ENCODE measurements around the gene ABCG1. TPM values are rescaled to one million over a fixed set of nuclear protein-coding genes. Genes with fewer than 3 reads are reported as not detected.

Gene ABCG1
- total and polyA plus RNA-seq, 5 donors from 2014 or later: 17.0 to 86.3 (median 24.3) TPM

DNA sequence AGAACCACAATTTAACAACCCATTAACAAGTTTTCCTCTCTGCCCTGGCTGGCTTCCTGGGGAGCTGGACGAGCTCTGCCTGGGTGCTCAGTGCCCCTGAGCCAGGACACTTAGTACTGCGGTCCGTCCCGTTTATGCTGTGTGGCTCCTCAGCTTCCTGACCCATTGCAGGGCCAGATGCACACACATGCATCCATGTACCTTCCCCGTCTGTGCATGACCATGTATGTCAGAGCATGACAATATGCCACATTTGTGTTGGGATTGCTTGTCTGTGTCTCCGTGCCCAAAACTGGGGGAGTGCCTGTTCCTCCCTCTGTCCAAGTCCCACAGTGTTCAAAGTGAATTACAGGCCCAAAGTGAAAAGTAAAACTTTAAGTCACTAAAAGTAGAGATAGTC lies 106.0 kb downstream of the ABCG1 start:
- H3K4me3 ChIP-seq (ENCODE audit: low read depth, low read length): no peak overlapping the region
- H3K4me1 ChIP-seq (ENCODE audit: control insufficient read depth, insufficient read depth, low read length, poor library complexity, severe bottlenecking): no peaks in the 10 kb centered on the region
- ATAC-seq (ENCODE audit: low read depth in 2 of 2): no peak
- peaks cover 4% of the 10 kb centered on the region for H3K36me3 Mint-ChIP-seq
- no peaks in the 10 kb centered on the region for H3K27me3 ChIP-seq (ENCODE audit: control insufficient read depth, insufficient read depth, low read length)
- no peaks in the 10 kb centered on the region for H3K36me3 ChIP-seq (ENCODE audit: control insufficient read depth, insufficient read depth, low read length)
- H3K4me1 Mint-ChIP-seq: no peaks in the 10 kb centered on the region
- H3K27ac ChIP-seq (ENCODE audit: insufficient read depth, low read length, poor library complexity, severe bottlenecking): no peak overlapping the region
- no peak overlapping the region for H3K4me3 Mint-ChIP-seq
- H3K27ac Mint-ChIP-seq: no peak overlapping the region
- no peak for DNase-seq
- H3K9me3 Mint-ChIP-seq: peaks cover 0 to 2% (median 0%) of the 10 kb centered on the region in 7 donors
- H3K9me3 ChIP-seq (ENCODE audit: control insufficient read depth in 2 of 2, low read length in 2 of 2): no peaks in the 10 kb centered on the region
- peaks cover 38% of the 10 kb centered on the region for H3K27me3 Mint-ChIP-seq

DNA sequence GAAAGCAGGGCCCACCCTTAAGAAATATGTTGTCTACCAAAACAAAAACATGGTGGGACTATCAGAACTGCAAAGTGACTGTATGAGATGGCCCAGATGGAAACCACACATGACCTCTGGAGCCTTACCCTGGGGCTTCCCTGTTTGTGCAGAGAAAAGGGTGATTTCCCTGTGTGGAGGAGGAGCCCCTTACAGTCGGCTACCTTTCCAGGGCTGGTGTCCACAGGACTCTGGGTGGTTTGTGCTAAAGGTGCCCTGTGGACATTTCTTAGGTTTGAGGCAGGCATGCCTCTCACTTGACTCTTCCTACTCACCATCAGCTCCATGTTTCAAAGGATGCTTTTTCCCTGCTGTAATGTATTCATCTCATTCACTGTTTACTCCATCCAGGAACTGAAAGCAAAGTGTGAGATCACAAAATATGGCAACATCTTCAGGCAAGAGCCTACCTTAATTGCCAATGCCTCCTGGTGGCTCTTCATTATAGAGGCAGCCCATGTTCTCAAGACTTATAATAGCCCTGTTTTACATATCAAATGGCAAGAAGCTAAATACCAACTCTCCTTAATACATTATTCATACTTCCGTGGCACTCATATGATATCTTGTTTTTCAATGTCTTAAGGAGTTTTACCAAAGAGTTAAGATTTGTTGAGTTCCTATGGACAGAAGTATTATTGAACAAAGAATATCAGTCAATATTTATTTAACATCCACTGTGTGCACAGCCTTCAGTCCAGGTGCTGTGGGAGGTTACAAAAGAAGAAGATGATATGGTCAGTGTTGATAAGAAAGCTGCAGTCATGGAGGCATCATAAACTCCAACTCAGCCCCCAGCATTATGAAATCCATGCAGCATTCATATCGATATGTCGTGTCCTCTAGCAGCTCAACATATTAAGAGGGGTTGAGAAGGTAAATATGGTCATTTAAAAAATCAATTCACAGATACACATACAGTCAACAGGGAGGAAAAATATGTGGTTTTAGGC lies 111.7 kb downstream of the ABCG1 start:
- no peak overlapping the region for H3K4me3 Mint-ChIP-seq
- Histone ChIP-seq H3K27ac (ENCODE audit: insufficient read depth, low read length, poor library complexity, severe bottlenecking) (no peak overlapping the region), H3K27me3 (ENCODE audit: control insufficient read depth, insufficient read depth, low read length) (peaks cover 11% of the 10 kb centered on the region), H3K9me3 (ENCODE audit: control insufficient read depth in 2 of 2, low read length in 2 of 2) (peaks cover 13 to 20% of the 10 kb centered on the region in 2 experiments), H3K36me3 (ENCODE audit: control insufficient read depth, insufficient read depth, low read length) (no peaks in the 10 kb centered on the region), H3K4me3 (ENCODE audit: low read depth, low read length) (no peak overlapping the region), H3K4me1 (ENCODE audit: control insufficient read depth, insufficient read depth, low read length, poor library complexity, severe bottlenecking) (no peaks in the 10 kb centered on the region)
- no peak overlapping the region for H3K27ac Mint-ChIP-seq
- peaks cover 0 to 23% (median 8%) of the 10 kb centered on the region in 7 donors for H3K9me3 Mint-ChIP-seq
- peaks cover 49% of the 10 kb centered on the region for H3K27me3 Mint-ChIP-seq
- ATAC-seq (ENCODE audit: low read depth in 2 of 2): no peak
- H3K4me1 Mint-ChIP-seq: no peaks in the 10 kb centered on the region
- DNase-seq: no peak
- H3K36me3 Mint-ChIP-seq: peaks cover 4% of the 10 kb centered on the region

DNA sequence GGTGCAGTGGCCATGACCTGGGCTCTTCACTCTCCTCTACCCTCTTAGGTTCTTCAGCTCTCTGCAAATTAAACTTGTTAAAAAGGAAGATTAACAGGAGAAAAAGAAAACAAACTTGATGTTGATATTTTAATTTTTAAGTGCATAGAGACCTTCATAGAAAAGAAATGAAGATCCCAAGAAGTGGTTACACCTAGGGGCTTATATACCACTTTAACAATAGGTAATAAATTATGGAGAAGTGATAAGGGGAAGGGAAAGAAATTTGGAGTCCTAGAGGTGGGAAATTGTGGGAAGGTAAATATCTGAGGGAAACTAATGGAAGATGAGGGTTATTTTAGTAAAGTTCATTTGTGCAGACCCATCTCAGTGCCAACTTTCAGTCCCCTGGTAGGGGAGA lies 112.7 kb downstream of the ABCG1 start:
- Mint-ChIP-seq H3K4me3 (no peak overlapping the region), H3K4me1 (no peaks in the 10 kb centered on the region), H3K27me3 (peaks cover 51% of the 10 kb centered on the region), H3K36me3 (peaks cover 4% of the 10 kb centered on the region), H3K27ac (no peak overlapping the region), H3K9me3 (peaks cover 0 to 23% (median 8%) of the 10 kb centered on the region in 7 donors)
- H3K9me3 ChIP-seq (ENCODE audit: control insufficient read depth in 2 of 2, low read length in 2 of 2): peaks cover 13 to 20% of the 10 kb centered on the region in 2 experiments
- H3K4me1 ChIP-seq (ENCODE audit: control insufficient read depth, insufficient read depth, low read length, poor library complexity, severe bottlenecking): no peaks in the 10 kb centered on the region
- no peak overlapping the region for H3K4me3 ChIP-seq (ENCODE audit: low read depth, low read length)
- no peak for DNase-seq
- peaks cover 11% of the 10 kb centered on the region for H3K27me3 ChIP-seq (ENCODE audit: control insufficient read depth, insufficient read depth, low read length)
- ATAC-seq (ENCODE audit: low read depth in 2 of 2): no peak
- no peaks in the 10 kb centered on the region for H3K36me3 ChIP-seq (ENCODE audit: control insufficient read depth, insufficient read depth, low read length)
- H3K27ac ChIP-seq (ENCODE audit: insufficient read depth, low read length, poor library complexity, severe bottlenecking): no peak overlapping the region

DNA sequence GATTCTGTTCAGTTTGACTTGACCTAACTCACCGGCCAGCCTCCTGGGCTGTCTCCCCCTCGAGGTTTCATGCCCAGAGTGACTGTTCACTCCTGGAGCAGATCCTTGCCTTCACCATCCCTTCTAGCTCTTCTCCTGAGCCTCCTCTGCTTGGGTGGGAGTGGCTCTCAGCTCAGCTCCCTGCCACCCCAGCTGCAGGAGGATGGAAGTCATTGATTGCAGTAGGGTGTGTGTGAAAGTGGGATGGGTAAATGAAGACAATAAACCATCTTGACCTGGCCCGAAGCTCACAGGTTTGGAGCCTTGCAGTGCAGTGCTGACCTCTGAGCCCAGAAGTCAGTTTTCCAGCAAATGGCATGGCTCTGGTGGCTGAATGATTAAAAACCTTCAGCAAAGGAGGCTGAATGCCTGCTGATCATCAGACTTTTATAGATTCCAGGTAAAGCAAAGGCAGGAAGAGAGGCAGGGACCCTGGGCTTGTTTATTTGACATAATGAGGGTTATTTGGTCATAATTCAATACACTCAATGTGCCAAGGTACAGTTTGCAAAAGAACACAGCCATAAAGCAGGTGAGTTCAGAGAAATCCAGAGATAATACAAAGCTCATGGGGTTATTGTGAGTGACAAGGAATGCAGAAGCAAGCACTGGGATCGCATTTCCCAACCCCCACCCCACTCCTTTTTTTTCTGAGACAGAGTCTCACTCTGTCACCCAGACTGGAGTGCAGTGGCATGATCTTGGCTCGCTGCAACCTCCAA lies 113.8 kb downstream of the ABCG1 start:
- Histone ChIP-seq H3K4me1 (ENCODE audit: control insufficient read depth, insufficient read depth, low read length, poor library complexity, severe bottlenecking) (no peaks in the 10 kb centered on the region), H3K9me3 (ENCODE audit: control insufficient read depth in 2 of 2, low read length in 2 of 2) (peaks cover 13 to 20% of the 10 kb centered on the region in 2 experiments), H3K36me3 (ENCODE audit: control insufficient read depth, insufficient read depth, low read length) (no peaks in the 10 kb centered on the region), H3K4me3 (ENCODE audit: low read depth, low read length) (no peak overlapping the region), H3K27ac (ENCODE audit: insufficient read depth, low read length, poor library complexity, severe bottlenecking) (no peak overlapping the region), H3K27me3 (ENCODE audit: control insufficient read depth, insufficient read depth, low read length) (peaks cover 11% of the 10 kb centered on the region)
- Mint-ChIP-seq H3K9me3 (peaks cover 0 to 23% (median 8%) of the 10 kb centered on the region in 7 donors), H3K4me1 (peaks cover 1 to 3% (median 2%) of the 10 kb centered on the region in 4 donors), H3K4me3 (no peak overlapping the region), H3K36me3 (peaks cover 4% of the 10 kb centered on the region), H3K27me3 (peaks cover 56% of the 10 kb centered on the region), H3K27ac (no peak overlapping the region)
- no peak for DNase-seq
- no peak for ATAC-seq (ENCODE audit: low read depth in 2 of 2)

DNA sequence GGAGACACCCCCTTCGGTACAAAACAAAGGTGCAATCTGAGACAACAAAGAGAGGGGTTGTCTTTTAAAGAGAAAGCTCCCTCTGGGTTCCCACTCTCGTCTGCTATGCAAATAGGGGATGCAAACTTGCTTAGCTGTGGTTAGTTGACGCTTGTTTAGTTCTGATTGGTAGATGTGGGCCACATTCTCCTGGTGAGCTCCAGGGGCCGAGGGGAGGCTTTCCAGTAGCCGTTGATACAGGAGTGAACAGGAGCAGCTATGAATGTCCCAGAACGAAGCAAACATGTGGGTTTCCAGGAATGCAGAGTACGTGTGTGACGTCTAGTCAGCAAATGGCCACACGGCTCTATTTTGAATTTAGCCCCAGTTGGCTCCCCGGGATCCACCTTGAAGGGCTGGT lies 117.1 kb downstream of the ABCG1 start:
- Histone ChIP-seq H3K9me3 (ENCODE audit: control insufficient read depth in 2 of 2, low read length in 2 of 2) (peaks cover 11 to 16% of the 10 kb centered on the region in 2 experiments), H3K36me3 (ENCODE audit: control insufficient read depth, insufficient read depth, low read length) (no peaks in the 10 kb centered on the region), H3K27me3 (ENCODE audit: control insufficient read depth, insufficient read depth, low read length) (peaks cover 11% of the 10 kb centered on the region), H3K4me3 (ENCODE audit: low read depth, low read length) (no peak overlapping the region), H3K27ac (ENCODE audit: insufficient read depth, low read length, poor library complexity, severe bottlenecking) (no peak overlapping the region), H3K4me1 (ENCODE audit: control insufficient read depth, insufficient read depth, low read length, poor library complexity, severe bottlenecking) (peaks cover 8% of the 10 kb centered on the region)
- DNase-seq: no peak
- Mint-ChIP-seq H3K27ac (no peak overlapping the region), H3K27me3 (peaks cover 45% of the 10 kb centered on the region), H3K4me3 (no peak overlapping the region), H3K36me3 (peaks cover 2% of the 10 kb centered on the region), H3K9me3 (peaks cover 1 to 17% (median 6%) of the 10 kb centered on the region in 7 donors), H3K4me1 (peaks cover 4 to 11% (median 6%) of the 10 kb centered on the region in 4 donors)
- ATAC-seq (ENCODE audit: low read depth in 2 of 2): no peak

DNA sequence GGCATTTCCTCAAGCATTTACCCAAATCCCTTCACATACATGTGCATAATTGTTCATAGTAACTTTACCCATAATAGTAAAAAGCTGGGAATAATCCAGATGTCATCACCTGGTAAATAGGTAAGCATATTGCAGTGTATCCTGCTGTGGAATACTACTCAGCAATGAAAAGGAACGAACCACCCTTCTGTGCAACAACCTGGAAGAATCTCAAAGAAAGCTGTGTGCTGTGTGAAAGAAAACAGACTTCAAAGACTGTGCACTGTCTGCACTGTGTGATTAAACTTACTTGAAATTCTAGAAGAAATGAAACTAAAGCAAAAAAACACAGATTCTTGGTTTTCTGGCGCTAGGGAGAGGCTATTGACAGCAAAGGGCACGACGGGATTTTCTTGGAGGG lies 118.3 kb downstream of the ABCG1 start:
- Mint-ChIP-seq H3K36me3 (no peaks in the 10 kb centered on the region), H3K27ac (peak overlapping the region in 2 of 3 donors; percentile 78 to 89), H3K4me3 (peak overlapping the region in 1 of 4 donors; percentile 58)

DNA sequence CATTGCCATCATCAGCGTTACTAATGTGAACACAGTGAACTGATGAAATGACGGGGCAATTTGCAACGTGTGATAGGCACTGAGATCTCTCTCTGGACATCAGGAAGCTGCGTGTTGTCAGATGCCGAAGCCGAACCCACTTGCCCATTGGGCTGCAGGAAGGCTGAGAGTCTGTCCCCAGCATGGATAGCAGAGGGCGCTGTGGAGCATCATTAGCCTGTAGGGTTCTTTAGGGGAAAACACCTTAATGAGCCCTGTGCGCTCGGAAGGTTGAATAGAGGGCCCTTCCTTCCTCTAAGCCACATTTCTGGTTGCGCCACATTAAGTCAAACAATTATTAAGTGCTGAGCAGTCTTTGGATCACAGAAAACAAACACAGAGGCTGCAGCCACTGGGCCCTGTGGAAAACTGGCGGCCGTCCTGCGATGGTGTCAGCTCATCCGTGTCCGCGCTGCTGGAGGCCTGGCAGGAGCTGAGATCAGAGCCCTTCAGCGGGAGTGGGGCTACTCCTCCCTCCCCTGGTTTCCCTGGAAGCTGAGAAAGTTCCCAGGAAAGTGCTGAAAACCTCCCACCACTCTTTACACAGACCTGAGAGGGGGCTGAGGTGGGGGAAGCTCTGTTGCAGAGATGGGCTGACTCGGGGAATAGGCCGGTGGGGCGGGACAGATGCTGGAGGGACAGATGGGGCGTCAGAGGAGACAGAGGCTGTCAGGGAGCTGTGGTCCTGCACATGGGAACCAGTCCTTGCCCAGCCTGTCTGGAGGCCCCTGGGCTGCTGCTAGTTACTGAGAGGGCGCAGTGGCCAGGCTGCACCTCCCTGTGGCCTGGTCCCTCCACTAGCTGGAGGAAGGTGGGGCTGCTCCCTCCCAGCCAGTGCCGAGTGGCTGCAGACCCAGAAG lies 119.1 kb downstream of the ABCG1 start:
- H3K4me3 ChIP-seq (ENCODE audit: low read depth, low read length): peak overlapping the region; percentile 26
- H3K4me3 Mint-ChIP-seq: peak overlapping the region in 1 of 4 donors; percentile 58
- no peaks in the 10 kb centered on the region for H3K36me3 Mint-ChIP-seq
- no peaks in the 10 kb centered on the region for H3K9me3 ChIP-seq (ENCODE audit: control insufficient read depth in 2 of 2, low read length in 2 of 2)
- no peak overlapping the region for H3K27ac ChIP-seq (ENCODE audit: insufficient read depth, low read length, poor library complexity, severe bottlenecking)
- H3K4me1 ChIP-seq (ENCODE audit: control insufficient read depth, insufficient read depth, low read length, poor library complexity, severe bottlenecking): peaks cover 8% of the 10 kb centered on the region
- H3K27me3 Mint-ChIP-seq: peaks cover 29% of the 10 kb centered on the region
- H3K36me3 ChIP-seq (ENCODE audit: control insufficient read depth, insufficient read depth, low read length): no peaks in the 10 kb centered on the region
- DNase-seq: peak; percentile 67 to 88 (median 81)
- H3K4me1 Mint-ChIP-seq: peaks cover 4 to 11% (median 6%) of the 10 kb centered on the region in 4 donors
- peak overlapping the region; percentile 49 to 89 (median 78) for H3K27ac Mint-ChIP-seq
- peaks cover 0 to 2% (median 0%) of the 10 kb centered on the region in 7 donors for H3K9me3 Mint-ChIP-seq
- ATAC-seq (ENCODE audit: low read depth in 2 of 2): peak; percentile 97 to 99
- H3K27me3 ChIP-seq (ENCODE audit: control insufficient read depth, insufficient read depth, low read length): no peaks in the 10 kb centered on the region

More for the DNA sequence above, 118.3 kb downstream of the ABCG1 start:
- peaks cover 8% of the 10 kb centered on the region for H3K4me1 ChIP-seq (ENCODE audit: control insufficient read depth, insufficient read depth, low read length, poor library complexity, severe bottlenecking)
- peaks cover 36% of the 10 kb centered on the region for H3K27me3 Mint-ChIP-seq
- H3K9me3 Mint-ChIP-seq: peaks cover 0 to 5% (median 0%) of the 10 kb centered on the region in 7 donors
- peaks cover 4 to 11% (median 6%) of the 10 kb centered on the region in 4 donors for H3K4me1 Mint-ChIP-seq
- DNase-seq (no peak), ATAC-seq (ENCODE audit: low read depth in 2 of 2) (no peak)
- H3K36me3 ChIP-seq (ENCODE audit: control insufficient read depth, insufficient read depth, low read length): no peaks in the 10 kb centered on the region
- H3K9me3 ChIP-seq (ENCODE audit: control insufficient read depth in 2 of 2, low read length in 2 of 2): peaks cover 0 to 4% of the 10 kb centered on the region in 2 experiments
- no peak overlapping the region for H3K27ac ChIP-seq (ENCODE audit: insufficient read depth, low read length, poor library complexity, severe bottlenecking)
- H3K27me3 ChIP-seq (ENCODE audit: control insufficient read depth, insufficient read depth, low read length): peaks cover 6% of the 10 kb centered on the region
- H3K4me3 ChIP-seq (ENCODE audit: low read depth, low read length): no peak overlapping the region

Data from CD4-positive, CD25-positive, alpha-beta regulatory T cell (primary cell).